Peyer's patch (tissue), 4 donors: ENCODE measurements around the gene CHRNG.

ENCODE experiments used
- CTCF ChIP-seq, 6 experiments: fragments of 450-650 bp in 4 of 6; fragments of 200-600 bp in 2 of 6; sonication (generic) in 1 of 6; IDR thresholded peaks; one replicate each; pipeline ENCODE4 v1.5.1; 2017 to 2019; ENCODE audit warnings: antibody characterized with exemption in 6 of 6, mild to moderate bottlenecking in 3 of 6, moderate library complexity in 1 of 6
- POLR2A ChIP-seq, 2 donors: fragments of 450-650 bp; IDR thresholded peaks; one replicate each; pipeline ENCODE4 v1.5.1; 2017; ENCODE audit warnings: antibody characterized with exemption in 2 of 2, mild to moderate bottlenecking in 2 of 2, moderate library complexity in 2 of 2

GRCh38 chr2:232544674-232545073 is 5.2 kb downstream of the CHRNG start:
- TF ChIP-seq POLR2A (IDR thresholded peaks at IDR 0.05) (no peak), CTCF (IDR thresholded peaks at IDR 0.05) (no peak)
